Daoy (cell line): ENCODE results near the gene BACE1. TPM values are rescaled to one million over a fixed set of nuclear protein-coding genes. Genes with fewer than 3 reads are reported as not detected.
"Not testable (repeated sequence)": the region's sequence is repeated elsewhere in the genome, so short reads cannot be mapped to it uniquely, and the experiment has no call there.

Source experiments
- DNase-seq: peaks from one replicate; pipeline ENCODE4 v3.0.0-alpha.2; 2015; ENCODE audit warnings: low read depth
- total RNA-seq: library from RNA; depleted of rRNA; stranded (reverse); fragments of >200 nt; shearing (Covaris generic); gene quantifications from 2 replicates; pipeline ENCODE4 v1.2.3, GENCODE V29; 2014; rRNA removed

Gene BACE1
- total RNA-seq, 1 experiment from 2014 or later: 14.8 TPM

DNA sequence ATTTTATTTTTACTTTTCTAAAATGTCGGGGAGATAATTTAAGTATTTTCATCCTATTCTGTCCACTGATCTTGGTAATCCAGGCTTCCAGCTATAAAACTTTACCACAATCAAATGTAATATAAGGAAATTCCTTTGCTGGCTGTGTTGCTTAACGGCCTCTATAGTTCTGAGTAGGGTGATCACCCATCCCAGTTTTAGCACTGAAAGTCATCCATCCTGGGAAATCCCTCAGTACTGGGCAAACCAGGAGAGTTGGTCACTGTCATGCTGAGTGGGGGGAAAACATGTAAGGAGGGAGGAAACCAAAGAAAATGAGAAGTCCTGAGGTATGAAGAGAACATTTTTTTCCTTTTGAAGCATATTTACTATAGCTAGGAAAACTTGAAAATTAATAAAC, 37.7 kb downstream of the BACE1 start:
- no peak for DNase-seq

- peak; percentile 84 for DNase-seq
Measured at GRCh38 chr11:117273550-117274289, 42.3 kb downstream of the BACE1 start.

DNA sequence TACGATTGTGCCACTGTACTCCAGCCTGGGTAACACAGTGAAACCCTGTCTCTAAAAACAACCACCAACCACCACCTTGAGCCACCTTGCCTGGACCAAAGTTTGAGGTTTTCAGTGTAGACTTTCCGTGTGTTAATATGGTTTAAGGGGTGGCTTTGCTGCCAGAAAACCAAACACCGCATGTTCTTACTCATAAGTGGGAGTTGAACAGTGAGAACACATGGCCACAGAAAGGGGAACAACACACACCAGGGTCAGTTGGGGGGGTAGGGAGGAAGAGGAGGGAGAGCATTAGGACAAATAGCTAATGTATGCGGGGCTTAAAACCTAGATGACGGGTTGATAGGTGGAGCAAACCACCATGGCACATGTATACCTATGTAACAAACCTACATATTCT, 43.9 kb downstream of the BACE1 start:
- DNase-seq: not testable (repeated sequence)

GRCh38 chr11:117271208-117271607, 44.8 kb downstream of the BACE1 start:
- no peak for DNase-seq

- no peak for DNase-seq
Measured at GRCh38 chr11:117269856-117270255, 46.2 kb downstream of the BACE1 start.

DNA sequence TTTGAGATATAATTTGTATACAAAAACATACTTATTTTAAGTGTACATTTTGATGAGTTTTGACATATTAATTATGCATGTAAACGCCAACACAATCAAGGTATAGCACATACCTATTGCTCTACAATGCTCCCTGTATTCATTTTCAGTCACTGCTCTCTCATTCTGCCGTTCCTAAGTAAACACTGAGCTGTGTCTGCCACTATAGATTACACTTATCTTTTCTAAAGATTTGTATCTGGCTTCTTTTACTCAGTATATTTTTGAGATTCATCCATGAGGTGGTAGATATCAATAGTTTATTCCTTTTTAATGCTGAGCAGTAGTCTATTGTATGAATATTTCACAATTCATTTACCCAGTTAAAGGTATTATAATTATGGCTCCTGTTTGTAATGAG, 50.3 kb downstream of the BACE1 start:
- DNase-seq: no peak

- DNase-seq: not testable (repeated sequence)
Measured at GRCh38 chr11:117264624-117265323, 51.3 kb downstream of the BACE1 start.

- DNase-seq: no peak
Measured at GRCh38 chr11:117259417-117259816, 56.6 kb downstream of the BACE1 start.

GRCh38 chr11:117258576-117258975, 57.5 kb downstream of the BACE1 start:
- DNase-seq: no peak

DNA sequence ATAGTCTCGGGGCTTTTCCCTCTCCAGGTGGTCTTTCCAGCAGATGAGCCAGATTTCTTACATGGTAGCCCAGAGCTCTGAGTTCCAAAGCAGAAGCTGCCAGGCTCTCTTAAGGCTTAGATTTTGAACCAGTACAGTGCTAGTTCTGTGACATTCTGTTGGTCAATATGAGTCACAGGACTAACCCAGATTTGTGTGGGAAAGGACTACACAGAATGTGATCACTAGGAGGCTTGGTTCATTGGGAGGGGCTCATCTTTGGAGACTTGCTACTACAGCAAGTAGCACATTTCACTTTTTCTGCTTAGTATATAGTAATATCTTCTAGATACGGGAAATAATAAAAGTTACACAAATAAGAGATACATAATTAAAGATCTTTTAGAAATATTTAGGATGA, 59.5 kb downstream of the BACE1 start:
- DNase-seq: peak; percentile 25

- no peak for DNase-seq
Measured at GRCh38 chr11:117255966-117256365, 60.1 kb downstream of the BACE1 start.

DNA sequence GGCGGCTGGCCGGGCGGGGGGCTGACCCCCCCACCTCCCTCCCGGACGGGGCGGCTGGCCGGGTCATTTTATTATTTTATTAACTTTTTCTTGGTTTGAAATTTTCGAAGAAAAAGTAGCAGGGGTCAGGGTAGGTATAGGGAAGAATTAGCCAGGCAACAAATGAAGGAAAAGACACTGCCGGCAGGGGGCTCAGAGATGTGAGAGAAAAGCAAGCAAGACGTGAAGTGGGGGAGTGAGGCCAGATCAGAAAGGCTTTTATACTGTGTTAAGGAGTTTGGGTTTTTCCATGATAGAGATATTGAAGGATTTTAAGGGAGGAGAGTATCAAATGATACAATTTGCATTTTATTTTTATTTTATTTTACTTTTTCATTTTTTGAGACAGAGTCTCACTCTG, 64.5 kb downstream of the BACE1 start:
- no peak for DNase-seq

DNA sequence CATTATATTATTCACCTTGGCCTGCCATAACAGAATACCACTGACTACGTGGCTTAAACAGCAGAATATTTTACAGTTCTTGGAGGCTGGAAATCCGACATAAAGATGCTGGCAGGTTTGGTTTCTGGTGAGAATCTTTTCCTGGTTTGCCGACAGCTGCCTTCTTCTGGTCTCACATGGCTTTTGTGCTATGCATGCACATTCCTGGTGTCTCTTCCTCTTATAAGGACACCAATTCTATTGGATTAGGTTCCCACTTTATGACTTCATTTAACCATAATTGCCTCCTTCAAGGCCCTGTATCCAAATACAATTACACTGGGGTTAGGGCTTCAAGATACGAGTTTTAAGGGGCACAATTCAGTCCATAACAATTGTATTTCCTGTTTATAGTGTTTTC, 66.5 kb downstream of the BACE1 start:
- DNase-seq: no peak

DNA sequence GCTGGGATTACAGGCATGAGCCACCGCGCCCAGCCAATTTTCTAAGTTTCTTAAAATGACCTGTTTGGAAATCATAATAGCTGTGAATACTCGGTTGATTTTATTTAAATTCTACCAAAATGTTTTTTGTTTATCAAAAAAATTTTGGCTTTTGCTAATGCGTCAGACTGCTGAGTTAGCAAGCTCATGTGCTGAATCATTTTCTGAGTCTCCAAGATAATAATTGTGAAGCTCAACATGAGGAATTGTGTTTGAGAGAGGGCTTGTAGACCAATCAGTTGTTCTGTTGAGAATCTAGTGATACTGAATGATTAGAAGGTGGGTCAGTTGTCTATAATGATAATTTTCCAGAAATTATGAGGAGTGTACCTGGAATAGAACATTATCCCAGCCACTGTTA, 67.7 kb downstream of the BACE1 start:
- no peak for DNase-seq

DNA sequence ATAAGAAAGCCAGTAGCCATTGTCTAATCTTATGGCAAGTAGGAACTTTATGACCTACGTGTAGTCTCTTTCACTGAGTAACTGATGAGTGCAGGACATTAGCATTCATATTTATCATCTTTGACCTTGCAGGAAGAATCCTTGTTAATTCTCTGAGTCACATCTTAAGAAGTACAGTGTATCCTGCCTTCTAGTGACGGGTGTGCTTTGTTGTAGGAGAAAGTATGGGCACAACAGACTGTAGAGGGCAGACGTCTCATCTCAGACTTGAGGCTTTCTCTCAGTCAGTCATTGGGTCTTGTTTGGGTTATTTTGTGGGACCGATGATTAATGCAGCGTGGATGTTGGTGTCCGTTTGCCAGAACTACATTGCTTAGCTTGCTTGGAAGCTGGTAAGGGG, 76.8 kb downstream of the BACE1 start:
- DNase-seq: peak; percentile 77

GRCh38 chr11:117238221-117238620, 77.8 kb downstream of the BACE1 start:
- DNase-seq: no peak

Other genes starting within 250 kb of the BACE1 start
- 8.2 and 9.7 TPM in 2 replicates for gene SIK3, start 217.8 kb downstream of the BACE1 start, total RNA-seq
- 112 and 123 TPM in 2 replicates for gene PAFAH1B2, start 172.0 kb downstream of the BACE1 start, total RNA-seq
- 3.3 and 5.1 TPM in 2 replicates for gene SIDT2, start 137.5 kb downstream of the BACE1 start, total RNA-seq
- gene TAGLN, start 116.9 kb downstream of the BACE1 start, total RNA-seq: 214 and 246 TPM in 2 replicates
- 33.7 and 38.0 TPM in 2 replicates for gene PCSK7, start 84.2 kb downstream of the BACE1 start, total RNA-seq
- 6.9 and 7.6 TPM in 2 replicates for gene RNF214, start 83.6 kb downstream of the BACE1 start, total RNA-seq
- 1.4 and 2.9 TPM in 2 replicates for gene BACE1-AS, start 24.9 kb downstream of the BACE1 start, total RNA-seq
- gene CEP164, start 11.6 kb upstream of the BACE1 start, total RNA-seq: 28.0 and 31.0 TPM in 2 replicates